DOHH2 (cell line): ENCODE data around the gene KANK3.
"Not testable (repeated sequence)": the region's sequence is repeated elsewhere in the genome, so short reads cannot be mapped to it uniquely, and the experiment has no call there.

Experiments
- H3F3A ChIP-seq: fragments of 200-600 bp; sonication (generic), shearing (Covaris generic); 2 replicates; pipeline ENCODE4 v1.6.0; 2016; ENCODE audit warnings: antibody characterized with exemption, mild to moderate bottlenecking; ENCODE audit not compliant: control insufficient read depth, insufficient read depth
- H3K27ac ChIP-seq: fragments of 200-600 bp; sonication (generic); 2 replicates; pipeline ENCODE4 v1.5.1; 2014; ENCODE audit warnings: low read depth, mild to moderate bottlenecking, low read length, moderate library complexity
- H3K27me3 ChIP-seq: fragments of 200-600 bp; sonication (generic); 2 replicates; pipeline ENCODE4 v1.6.1; 2014; ENCODE audit warnings: mild to moderate bottlenecking, low read length, mixed read lengths; ENCODE audit not compliant: control insufficient read depth
- H3K36me3 ChIP-seq: fragments of 200-600 bp; sonication (generic); 2 replicates; pipeline ENCODE4 v1.6.1; 2014; ENCODE audit warnings: mild to moderate bottlenecking, low read length, moderate library complexity, mixed read lengths; ENCODE audit not compliant: control insufficient read depth
- H3K4me1 ChIP-seq: fragments of 200-600 bp; sonication (generic); 2 replicates; pipeline ENCODE4 v1.6.1; 2014; ENCODE audit warnings: mild to moderate bottlenecking, low read length, mixed read lengths; ENCODE audit not compliant: control insufficient read depth
- H3K4me2 ChIP-seq: fragments of 200-600 bp; sonication (generic); 2 replicates; pipeline ENCODE4 v1.6.0; 2014; ENCODE audit warnings: mild to moderate bottlenecking, low read length, moderate library complexity
- H3K4me3 ChIP-seq: fragments of 200-600 bp; sonication (generic); 2 replicates; pipeline ENCODE4 v1.5.1; 2014; ENCODE audit warnings: mild to moderate bottlenecking, low read length, mixed read lengths
- H3K79me2 ChIP-seq: fragments of 200-600 bp; sonication (generic); 2 replicates; pipeline ENCODE4 v1.6.1; 2014; ENCODE audit warnings: mild to moderate bottlenecking, low read length, mixed read lengths; ENCODE audit not compliant: control insufficient read depth
- H3K9me2 ChIP-seq: fragments of 200-600 bp; sonication (generic); replicated peaks from 2 replicates; pipeline ENCODE4 v1.6.1; 2014; ENCODE audit warnings: mild to moderate bottlenecking, low read length, mixed read lengths; ENCODE audit not compliant: control insufficient read depth
- H3K9me3 ChIP-seq: fragments of 200-600 bp; sonication (generic); 2 replicates; pipeline ENCODE4 v1.6.1; 2014; ENCODE audit warnings: antibody characterized with exemption, low read length, mixed read lengths; ENCODE audit not compliant: control insufficient read depth, insufficient read depth
- H4K20me1 ChIP-seq: fragments of 200-600 bp; sonication (generic); 2 replicates; pipeline ENCODE4 v1.6.0; 2014; ENCODE audit warnings: low read depth, mild to moderate bottlenecking, antibody characterized with exemption, low read length, moderate library complexity; ENCODE audit not compliant: control insufficient read depth, insufficient read depth
- CTCF ChIP-seq: fragments of 200-600 bp; sonication (generic); IDR thresholded peaks from one replicate; pipeline ENCODE4 v1.5.1; 2014; ENCODE audit warnings: antibody characterized with exemption, mild to moderate bottlenecking, low read depth, low read length; ENCODE audit not compliant: poor library complexity, severe bottlenecking
- EZH2phosphoT487 ChIP-seq: fragments of 200-600 bp; sonication (generic); IDR thresholded peaks from 2 replicates; pipeline ENCODE4 v1.6.1; 2017; ENCODE audit warnings: borderline replicate concordance, mild to moderate bottlenecking, antibody characterized with exemption, low read length, moderate library complexity, mixed read lengths

KANK3 gene

GRCh38 chr19:8319807-8320520 lies 23.1 kb downstream of the KANK3 start:
- H3K79me2 ChIP-seq: peaks cover 68% of the 10 kb centered on the region

GRCh38 chr19:8318835-8319234 lies 24.2 kb downstream of the KANK3 start:
- H4K20me1 ChIP-seq: peaks cover 18% of the 10 kb centered on the region
- H3K9me3 ChIP-seq, H3K27me3 ChIP-seq, H3K4me3 ChIP-seq, H3K9me2 ChIP-seq, H3K27ac ChIP-seq: not testable (repeated sequence)
- H3K4me1 ChIP-seq: peaks cover 55% of the 10 kb centered on the region
- H3K79me2 ChIP-seq: peaks cover 68% of the 10 kb centered on the region
- H3F3A ChIP-seq: peaks cover 27% of the 10 kb centered on the region
- peaks cover 66% of the 10 kb centered on the region for H3K36me3 ChIP-seq
- H3K4me2 ChIP-seq: peak overlapping the region; percentile 20; the same call in 1 of the 2 replicates

More at GRCh38 chr19:8319807-8320520, 23.1 kb downstream of the KANK3 start:
- TF ChIP-seq EZH2phosphoT487 (no peak), CTCF (no peak)
- Histone ChIP-seq H3K9me2 (no peaks in the 10 kb centered on the region), H4K20me1 (peaks cover 23% of the 10 kb centered on the region), H3F3A (peaks cover 38% of the 10 kb centered on the region), H3K4me2 (peak overlapping the region; percentile 84), H3K4me1 (peaks cover 66% of the 10 kb centered on the region), H3K27me3 (no peaks in the 10 kb centered on the region), H3K27ac (peak overlapping the region; percentile 46; the same call in 1 of the 2 replicates), H3K9me3 (no peaks in the 10 kb centered on the region), H3K36me3 (peaks cover 69% of the 10 kb centered on the region), H3K4me3 (peak overlapping the region; percentile 92)

GRCh38 chr19:8316351-8317125 lies 26.5 kb downstream of the KANK3 start:
- H4K20me1 ChIP-seq: no peaks in the 10 kb centered on the region
- H3K4me1 ChIP-seq: peaks cover 37% of the 10 kb centered on the region
- H3K9me2 ChIP-seq: no peaks in the 10 kb centered on the region
- H3K27ac ChIP-seq: peak overlapping the region; percentile 58; the same call in 1 of the 2 replicates
- H3F3A ChIP-seq: peaks cover 4% of the 10 kb centered on the region; the same call in 1 of the 2 replicates
- peaks cover 59% of the 10 kb centered on the region for H3K36me3 ChIP-seq
- peak overlapping the region; percentile 68 for H3K4me2 ChIP-seq
- no peaks in the 10 kb centered on the region for H3K27me3 ChIP-seq
- TF ChIP-seq EZH2phosphoT487: no peak
- TF ChIP-seq CTCF: no peak
- peaks cover 51% of the 10 kb centered on the region for H3K79me2 ChIP-seq
- H3K4me3 ChIP-seq: peak overlapping the region; percentile 35
- no peaks in the 10 kb centered on the region for H3K9me3 ChIP-seq

- H3F3A ChIP-seq, H3K27me3 ChIP-seq, H3K9me3 ChIP-seq, H3K9me2 ChIP-seq, H4K20me1 ChIP-seq, H3K27ac ChIP-seq, H3K4me2 ChIP-seq, H3K4me3 ChIP-seq: not testable (repeated sequence)
- H3K79me2 ChIP-seq: peaks cover 38% of the 10 kb centered on the region
- H3K36me3 ChIP-seq: peaks cover 60% of the 10 kb centered on the region
- peaks cover 35% of the 10 kb centered on the region for H3K4me1 ChIP-seq
These were observed 28.0 kb downstream of the KANK3 start for GRCh38 chr19:8314981-8315640.
